UCSD-AML1 (cell line): ENCODE data around the gene DOCK7.
"Not testable (repeated sequence)": the region's sequence is repeated elsewhere in the genome, so short reads cannot be mapped to it uniquely, and the experiment has no call there.

Experiments used
- DNase-seq: peaks from one replicate; lab custom pipeline; 2025; ENCODE audit not compliant: unreplicated experiment; lab: John Stamatoyannopoulos, UW

Gene DOCK7

DNA sequence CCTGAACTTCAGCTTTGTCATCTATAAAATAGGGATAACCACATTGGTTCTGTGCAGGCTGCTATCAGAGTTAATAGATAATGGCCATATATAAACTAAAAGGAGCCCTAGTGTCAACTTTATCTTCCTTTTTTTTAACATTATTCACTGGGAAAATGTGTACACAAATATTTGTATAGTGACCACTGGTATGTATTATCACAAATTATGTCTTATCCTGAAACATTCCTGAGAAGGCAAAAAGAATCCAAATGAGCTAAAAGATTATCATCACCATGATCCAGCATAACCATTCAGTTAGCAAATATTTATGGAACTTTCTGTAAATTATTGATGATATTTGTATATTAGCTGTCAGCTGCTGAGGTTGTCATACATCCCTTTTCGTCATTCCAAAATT, 74.3 kb downstream of the DOCK7 start:
- no peak for DNase-seq

DNA sequence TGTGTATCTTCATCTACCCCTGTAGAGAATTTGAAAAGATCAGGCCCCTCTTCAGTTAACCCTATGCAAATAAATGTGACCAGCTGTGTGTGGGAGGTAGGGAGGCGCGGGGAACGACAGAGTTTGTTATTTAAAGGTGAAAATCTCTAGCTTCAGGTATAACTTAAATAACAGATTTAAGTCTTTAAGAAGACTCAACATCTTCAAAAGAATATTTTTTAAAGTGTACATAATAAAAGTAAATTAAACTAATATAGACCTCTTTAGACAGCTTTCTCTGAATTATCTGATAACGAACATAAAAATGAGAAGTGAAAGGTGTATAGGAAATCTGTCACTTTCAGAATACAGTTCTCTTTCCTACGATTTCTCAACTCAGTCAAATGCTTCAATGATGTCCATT, 74.9 kb downstream of the DOCK7 start:
- DNase-seq, result no peak

DNA sequence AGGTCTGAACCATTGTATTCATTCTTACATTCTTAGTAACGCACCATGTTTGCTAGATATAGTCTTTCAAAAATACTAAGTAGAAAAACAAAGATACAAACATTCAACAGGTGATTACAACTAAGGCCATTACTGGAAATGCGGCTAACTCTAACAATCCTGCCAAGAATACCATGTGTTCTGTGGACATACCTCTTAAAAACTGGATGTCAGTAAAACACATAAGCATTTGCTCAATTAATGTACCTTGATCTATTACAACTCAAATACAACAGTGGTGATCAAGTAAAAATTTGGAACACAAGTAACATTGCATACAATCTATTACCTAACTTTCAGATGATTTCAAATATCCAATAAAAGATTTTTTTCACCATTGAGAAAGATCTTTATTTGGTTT, 75.4 kb downstream of the DOCK7 start:
- DNase-seq, result no peak

DNA sequence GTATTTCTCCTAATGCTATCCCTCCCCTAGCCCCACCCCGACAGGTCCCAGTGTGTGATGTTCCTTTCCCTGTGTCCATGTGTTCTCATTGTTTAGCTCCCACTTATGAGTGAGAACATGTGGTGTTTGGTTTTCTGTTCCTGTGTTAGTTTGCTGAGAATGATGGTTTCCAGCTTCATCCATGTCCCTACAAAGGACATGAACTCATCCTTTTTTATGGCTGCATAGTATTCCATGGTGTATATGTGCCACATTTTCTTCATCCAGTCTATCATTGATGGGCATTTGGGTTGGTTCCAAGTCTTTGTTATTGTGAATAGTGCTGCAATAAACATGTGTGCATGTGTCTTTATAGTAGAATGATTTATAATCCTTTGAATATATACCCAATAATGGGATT, 77.6 kb downstream of the DOCK7 start:
- DNase-seq, result not testable (repeated sequence)

DNA sequence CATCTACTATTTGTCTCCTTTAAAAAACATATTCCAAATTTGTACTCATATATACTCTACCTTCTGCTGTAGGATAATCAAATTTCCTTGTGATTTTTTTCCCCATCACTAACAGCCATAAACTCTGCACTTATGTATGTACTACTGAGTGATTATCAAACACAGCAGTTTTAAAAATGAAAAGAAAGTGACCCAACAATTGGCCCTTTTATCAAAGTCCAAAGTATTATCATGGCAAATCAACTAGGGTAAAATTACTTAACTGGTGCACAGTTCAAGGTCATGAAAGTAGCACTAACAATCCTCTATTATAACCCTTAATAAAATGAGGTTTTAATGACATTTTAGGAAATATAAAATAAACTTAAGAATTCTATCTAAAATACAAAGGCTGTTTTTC, 79.3 kb downstream of the DOCK7 start:
- DNase-seq, result no peak

DNA sequence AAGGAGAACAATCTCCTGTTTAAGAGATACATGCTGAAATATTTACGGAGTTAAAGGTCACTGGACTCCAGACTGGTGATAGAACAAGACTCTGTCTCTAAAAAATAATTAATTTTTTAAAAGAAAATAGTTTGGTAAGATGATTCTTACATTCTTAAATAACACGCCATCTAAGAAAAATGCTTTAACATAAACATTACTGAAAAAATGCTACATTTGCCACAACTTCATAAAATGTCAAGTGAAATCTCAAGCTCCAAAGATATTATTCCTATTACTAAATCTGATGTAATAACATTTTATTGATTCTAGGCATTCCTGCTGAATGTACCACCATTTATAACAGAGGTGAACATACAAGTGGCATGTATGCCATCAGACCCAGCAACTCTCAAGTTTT, 86.7 kb downstream of the DOCK7 start:
- DNase-seq, result no peak

DNA sequence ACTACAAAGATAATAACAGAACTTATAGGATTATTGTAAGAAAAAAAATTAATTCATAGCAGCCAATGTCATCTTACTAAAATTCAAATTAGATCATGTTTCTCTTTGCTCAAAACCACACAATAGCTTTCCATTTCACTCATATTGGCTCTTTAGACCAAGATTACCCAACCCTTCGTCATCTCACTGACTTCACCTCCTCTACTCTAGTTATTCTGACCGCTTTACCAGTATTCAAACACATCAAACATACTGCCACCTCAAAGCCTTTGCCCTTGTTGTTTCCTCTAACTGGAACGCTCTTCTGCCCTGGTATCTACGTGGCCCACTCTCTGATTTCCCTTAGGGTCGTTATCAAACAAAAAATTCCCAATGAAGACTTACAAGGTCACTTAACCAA, 89.1 kb downstream of the DOCK7 start:
- no peak for DNase-seq

DNA sequence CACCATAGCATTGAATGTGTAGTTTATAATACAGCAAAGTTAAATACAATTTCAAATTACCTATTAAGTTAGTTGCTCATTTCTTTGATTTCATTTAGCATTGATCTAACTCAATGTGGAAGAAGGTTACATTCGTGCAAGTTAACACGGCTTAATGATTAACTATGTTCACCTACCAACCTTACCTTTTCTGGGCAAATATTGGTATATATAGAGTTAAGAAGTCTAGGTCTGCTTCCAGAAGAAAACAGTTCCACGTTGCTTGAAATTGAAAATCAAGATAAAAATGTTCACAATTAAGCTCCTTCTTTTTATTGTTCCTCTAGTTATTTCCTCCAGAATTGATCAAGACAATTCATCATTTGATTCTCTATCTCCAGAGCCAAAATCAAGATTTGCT, 90.9 kb downstream of the DOCK7 start, which contains the start of gene ANGPTL3:
TSS of gene ANGPTL3 (plus strand) at position 240 of the 400 bp plus-strand sequence. CDS start at position 287, 47 bp downstream.
- DNase-seq, result no peak

DNA sequence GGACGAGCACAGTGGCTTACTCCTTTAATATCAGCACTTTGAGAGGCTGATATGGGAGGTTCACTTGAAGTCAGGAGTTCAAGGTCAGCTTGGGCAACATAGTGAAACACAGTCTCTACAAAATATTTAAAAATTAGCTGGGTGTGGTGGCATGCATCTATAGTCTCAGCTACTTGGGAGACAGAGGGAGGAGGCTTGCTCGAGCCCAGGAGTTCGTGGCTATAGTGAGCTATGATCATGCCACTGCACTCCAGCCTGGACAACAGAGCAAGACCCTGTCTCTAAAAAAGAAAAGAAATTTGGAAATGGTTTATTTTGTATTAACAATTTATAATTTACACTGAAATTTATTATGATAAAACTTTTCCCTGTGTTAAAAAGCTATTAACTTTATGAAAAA, 92.5 kb downstream of the DOCK7 start:
- no peak for DNase-seq

DNA sequence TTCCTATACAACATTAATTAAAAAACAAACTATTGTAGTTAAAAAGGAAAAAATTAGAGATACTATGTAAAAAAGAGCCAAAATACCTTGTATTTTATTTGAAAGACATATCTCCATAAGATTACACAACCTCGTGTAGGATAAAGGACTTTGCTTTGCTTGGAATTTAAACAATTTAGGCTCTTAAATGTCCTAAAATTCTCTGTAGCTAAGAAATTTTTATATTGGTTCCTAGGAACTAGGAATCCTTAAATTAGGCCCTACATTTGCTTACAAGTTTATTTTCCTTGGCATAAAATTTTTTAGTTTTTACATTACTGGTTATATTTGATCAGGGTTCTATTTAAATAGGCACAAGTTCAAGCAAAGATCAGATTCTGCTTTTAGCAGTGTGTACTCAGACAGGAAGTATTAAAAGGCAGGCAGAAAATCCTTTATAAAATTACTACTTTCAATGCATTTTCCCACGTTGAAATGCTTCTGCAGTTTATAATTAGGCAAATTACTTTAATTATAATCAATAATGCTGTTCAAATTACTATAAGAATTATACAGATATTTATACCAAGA, 94.3 kb downstream of the DOCK7 start:
- no peak for DNase-seq

DNA sequence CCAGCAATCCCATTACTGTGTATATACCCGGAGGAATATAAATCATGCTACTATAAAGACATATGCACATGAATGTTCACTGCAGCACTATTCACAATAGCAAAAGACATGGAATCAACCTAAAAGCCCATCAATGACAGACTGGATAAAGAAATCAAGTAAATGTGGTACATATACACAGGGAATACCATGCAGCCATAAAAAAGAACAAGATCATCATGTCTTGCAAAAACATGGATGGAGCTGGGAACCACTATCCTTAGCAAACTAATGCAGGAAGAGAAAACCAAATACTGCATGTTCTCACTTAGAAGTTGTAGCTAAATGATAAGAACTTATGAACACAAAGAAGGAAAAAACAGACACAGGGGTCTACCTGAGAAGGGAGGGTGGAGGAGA, 97.2 kb downstream of the DOCK7 start:
- DNase-seq, result no peak

DNA sequence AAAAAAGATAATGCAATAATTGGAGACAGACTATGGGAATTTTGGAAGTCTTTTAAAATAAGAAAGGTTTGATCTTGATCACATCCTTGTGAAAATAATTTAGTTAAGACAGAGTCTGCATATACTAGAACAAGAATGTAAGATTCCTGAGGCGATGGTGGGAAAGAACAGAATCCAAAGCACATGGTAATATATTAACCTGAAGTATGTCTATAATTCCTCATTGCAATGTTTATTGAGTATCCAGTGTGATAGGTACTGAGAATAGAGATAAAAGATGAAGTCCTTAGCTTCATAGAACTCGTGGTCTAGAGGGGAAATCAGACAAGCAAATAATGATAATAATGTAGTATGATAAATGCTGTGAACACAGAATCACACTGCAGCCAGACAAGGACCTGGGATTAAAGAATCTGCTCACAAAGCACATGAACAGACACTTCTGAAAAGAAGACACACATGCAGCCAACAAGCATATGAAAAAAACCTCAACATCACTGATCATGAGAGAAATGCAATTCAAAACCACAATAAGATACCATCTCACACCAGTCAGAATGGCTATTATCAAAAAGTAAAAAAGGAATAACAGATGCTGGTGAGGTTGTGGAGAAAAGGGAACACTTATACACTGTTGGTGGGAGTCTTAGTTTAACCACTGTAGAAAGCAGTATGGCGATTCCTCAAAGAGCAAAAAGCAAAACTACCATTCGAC, 97.8 kb downstream of the DOCK7 start:
- no peak for DNase-seq

DNA sequence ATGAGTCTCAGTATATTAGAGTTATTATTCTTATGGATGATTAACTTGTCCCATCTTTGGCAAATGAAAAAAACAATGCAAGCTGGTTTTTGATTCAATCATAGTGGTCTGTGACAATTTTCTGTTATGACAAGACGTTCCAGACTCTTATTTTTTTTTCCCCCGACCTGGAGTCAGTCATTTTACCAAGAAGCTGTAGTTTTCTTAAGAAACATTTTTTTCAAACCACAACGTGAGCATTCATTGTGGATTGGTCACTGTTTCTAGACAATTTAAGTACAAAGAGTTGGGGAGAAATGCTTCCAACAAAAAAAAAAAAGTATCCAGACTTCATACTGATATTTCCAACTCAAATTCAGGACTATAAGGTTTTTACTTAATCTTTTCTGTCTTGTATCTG, 98.9 kb downstream of the DOCK7 start:
- no peak for DNase-seq

DNA sequence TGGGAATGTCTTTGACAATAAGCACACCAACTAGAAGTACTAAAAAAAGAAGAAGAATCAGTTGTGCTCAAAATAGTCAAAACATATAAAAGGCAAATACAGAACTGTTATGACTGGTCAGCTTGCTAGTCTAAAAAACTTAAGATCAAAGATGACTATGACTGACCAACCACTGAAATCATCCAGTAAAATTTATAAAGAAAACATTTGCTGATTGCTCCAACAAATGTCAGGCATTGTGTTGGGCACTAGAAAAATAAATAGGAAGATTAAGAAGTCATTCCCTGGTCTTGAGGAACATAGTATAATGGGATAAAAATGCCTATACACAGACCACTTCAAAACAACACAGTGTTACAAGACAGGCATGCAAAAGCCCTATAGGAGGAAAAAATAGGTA, 100.2 kb downstream of the DOCK7 start:
- no peak for DNase-seq

DNA sequence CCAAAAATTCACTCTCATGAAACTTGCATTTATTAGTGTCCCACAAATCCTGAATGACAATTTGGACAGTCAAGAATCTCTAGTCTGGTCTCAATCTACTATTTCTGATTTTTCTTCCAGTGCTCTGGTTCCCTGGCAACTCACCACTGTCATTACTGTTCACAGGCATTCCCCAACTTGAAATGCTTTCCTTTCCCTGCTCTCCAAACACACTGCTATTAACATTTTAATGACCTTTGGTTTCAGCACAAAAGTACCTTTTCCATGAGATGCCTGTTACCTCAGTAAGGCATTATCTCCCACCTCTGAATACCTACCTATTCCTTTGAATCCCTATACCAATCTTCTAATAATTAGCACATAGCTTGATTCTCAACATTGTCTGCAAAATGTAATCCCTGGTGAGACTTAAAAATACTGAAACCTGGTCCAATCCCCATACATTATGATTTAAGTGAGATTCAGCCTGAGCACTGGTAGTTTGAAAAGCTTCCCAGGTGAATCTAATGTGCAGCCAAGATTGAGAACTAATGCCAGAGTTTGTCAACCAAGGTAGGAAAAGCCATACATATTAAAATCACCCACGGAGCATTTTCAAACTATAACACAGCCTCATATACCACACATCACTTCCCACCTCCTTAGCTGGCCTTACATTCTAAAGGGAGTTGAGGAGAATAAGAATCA, 102.6 kb downstream of the DOCK7 start:
- DNase-seq, result no peak

DNA sequence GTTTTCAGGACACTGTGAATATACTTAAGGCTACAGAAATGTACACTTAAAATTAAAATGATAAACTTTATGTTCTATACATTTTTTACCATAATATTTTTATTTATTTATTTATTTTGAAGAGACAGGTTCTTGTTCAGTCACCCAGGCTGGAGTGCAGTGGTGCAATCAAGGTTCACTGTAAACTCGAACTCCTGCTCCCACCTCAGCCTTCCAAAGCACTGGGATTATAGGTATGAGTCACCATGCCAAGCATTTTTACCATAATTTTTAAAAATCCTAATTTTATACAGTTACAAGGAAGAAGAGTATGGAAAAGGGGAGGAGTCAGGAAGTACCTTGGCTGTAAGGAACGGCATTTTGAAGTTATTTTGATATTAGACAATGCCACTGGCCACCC, 114.5 kb downstream of the DOCK7 start:
- DNase-seq, result no peak

DNA sequence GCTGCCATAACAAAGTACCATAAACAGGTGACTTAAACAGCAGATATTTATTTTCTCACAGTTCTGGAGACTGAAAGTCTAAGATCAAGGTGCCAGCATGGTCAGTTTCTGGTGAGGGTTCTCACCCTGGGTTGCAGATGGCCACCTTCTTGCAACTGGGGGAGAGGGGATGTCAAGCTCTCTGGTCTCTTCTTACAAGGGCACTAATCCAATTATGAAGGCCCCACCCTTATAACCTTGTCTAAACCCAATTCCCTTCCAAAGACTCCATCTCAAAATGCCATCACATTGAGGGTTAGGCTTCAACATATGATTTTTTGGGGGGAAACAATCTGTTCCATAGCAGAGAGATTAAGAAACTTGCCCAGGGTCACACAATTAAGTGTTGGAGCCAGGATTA, 115.7 kb downstream of the DOCK7 start:
- DNase-seq, result no peak

DNA sequence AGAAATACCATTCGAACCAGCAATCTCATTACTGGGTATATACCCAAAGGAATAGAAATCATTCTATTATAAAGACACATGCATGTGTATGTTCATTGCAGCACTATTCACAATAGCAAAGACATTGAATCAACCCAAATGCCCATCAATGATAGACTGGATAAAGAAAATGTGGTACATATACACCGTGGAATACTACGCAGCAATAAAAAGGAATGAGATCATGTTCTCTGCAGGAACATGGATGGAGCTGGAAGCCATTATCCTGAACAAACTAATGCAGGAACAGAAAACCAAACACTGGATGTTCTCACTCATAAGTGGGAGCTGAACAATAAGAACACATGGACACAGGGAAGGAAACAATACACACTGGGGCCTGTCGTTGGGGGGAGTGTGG, 116.7 kb downstream of the DOCK7 start:
- DNase-seq, result not testable (repeated sequence)

DNA sequence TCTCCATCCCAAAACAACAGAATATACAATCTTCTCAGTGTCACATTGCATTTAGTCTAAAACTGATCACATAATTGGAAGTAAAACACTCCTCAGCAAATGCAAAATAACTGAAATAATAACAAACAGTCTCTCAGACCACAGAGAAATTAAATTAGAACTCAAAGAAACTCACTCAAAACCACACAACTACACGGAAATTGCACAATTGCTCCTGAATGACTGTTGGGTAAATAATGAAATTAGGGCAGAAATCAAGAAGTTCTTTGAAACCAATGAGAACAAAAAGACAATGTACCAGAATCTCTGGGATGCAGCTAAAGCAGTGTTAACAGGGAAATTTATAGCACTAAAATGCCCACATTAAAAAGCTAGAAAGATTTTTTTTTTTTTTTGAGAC, 120.3 kb downstream of the DOCK7 start:
- DNase-seq, result not testable (repeated sequence)

DNA sequence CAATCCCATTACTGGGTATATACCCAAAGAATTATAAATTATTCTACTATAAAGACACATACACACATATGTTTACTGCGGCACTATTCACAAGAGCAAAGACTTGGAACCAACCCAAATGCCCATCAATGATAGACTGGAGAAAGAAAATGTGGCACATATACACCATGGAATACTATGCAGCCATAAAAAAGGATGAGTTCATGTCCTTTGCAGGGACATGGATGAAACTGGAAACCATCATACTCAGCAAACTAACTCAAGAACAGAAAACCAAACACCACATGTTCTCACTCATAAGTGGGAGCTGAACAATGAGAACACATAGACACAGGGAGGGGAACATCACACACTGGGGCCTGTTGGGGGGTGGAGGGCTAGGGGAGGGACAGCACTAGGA, 121.0 kb downstream of the DOCK7 start:
- DNase-seq, result not testable (repeated sequence)

DNA sequence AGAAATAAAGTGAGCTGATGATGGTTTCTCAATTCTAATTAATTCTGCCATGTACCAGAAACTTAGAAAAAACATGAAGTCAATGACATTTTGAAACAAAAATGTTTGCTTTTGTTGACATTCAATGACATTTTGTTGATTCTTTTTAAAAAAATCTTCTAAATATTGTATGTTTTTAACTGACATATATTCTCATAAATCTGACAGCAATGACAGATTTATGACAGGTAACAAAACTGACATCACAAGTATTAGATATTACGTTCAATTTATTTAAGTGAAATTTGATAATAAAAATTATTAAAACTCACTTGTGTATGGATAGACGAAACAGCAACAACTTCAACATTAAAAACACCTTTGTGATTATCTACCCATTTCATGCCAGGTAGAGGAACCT, 126.9 kb downstream of the DOCK7 start:
- no peak for DNase-seq

DNA sequence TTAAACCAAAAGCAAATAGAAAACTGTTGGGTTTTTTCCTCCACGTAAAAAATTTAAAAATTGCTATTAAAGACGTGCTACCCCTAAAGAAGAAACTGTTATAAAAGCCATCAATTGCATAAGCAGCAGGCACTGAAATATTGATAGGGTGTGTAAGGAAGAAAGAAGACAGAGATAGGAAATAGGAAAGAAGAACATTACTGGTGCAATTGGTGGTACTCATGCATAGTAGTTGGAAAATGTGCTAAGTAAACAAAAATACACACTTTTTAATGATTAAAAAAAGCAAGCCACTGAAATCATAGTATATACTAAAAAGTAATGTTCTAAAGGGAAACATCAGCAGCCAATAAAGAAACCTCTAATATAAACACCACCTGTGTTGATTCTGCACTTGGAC, 143.6 kb downstream of the DOCK7 start:
- no peak for DNase-seq
